Kidney (tissue), 14 donors: ENCODE results near the gene FAF2. TPM values are rescaled to one million over a fixed set of nuclear protein-coding genes. Genes with fewer than 3 reads are reported as not detected.

Experiments used
- DNase-seq, 5 donors: peaks; one replicate each; pipeline ENCODE4 v3.0.0-alpha.2; 2013 to 2020
- FAIRE-seq: peaks from 2 replicates; lab custom pipeline; 2012; peaks lifted over from hg19 to GRCh38; lab: Jason Lieb, UNC
- H3K27ac ChIP-seq, 2 donors: one replicate each; pipeline ENCODE4 v1.7.0; 2013; ENCODE audit warnings: low read depth in 2 of 2, low read length in 2 of 2, inconsistent platforms in 1 of 2
- H3K27me3 ChIP-seq: one replicate; pipeline ENCODE4 v1.7.1; 2013; ENCODE audit warnings: low read length, inconsistent platforms; ENCODE audit not compliant: control insufficient read depth, insufficient read depth
- H3K36me3 ChIP-seq, 3 donors: one replicate each; pipeline versions ENCODE4 v1.7.0 to v1.7.1; 2013; ENCODE audit warnings: low read length in 3 of 3, control low read depth in 1 of 3, inconsistent platforms in 1 of 3; ENCODE audit not compliant: insufficient read depth in 3 of 3, control insufficient read depth in 2 of 3
- H3K4me1 ChIP-seq, 3 donors: one replicate each; pipeline versions ENCODE4 v1.7.0 to v1.7.1; 2013; ENCODE audit warnings: low read length in 3 of 3, inconsistent platforms in 1 of 3, low read depth in 1 of 3; ENCODE audit not compliant: control insufficient read depth in 2 of 3, insufficient read depth in 2 of 3
- H3K4me3 ChIP-seq, 3 donors: one replicate each; pipeline versions ENCODE4 v1.7.0 to v1.8.1; 2013; ENCODE audit warnings: low read length in 3 of 3, control low read depth in 1 of 3, inconsistent platforms in 1 of 3
- H3K9ac ChIP-seq, 3 donors: one replicate each; pipeline versions ENCODE4 v1.7.0 to v1.7.1; 2013; ENCODE audit warnings: low read length in 3 of 3, control low read depth in 1 of 3, inconsistent platforms in 1 of 3
- H3K9me3 ChIP-seq, 3 donors: one replicate each; pipeline versions ENCODE4 v1.7.0 to v1.7.1; 2013; ENCODE audit warnings: low read length in 3 of 3, control low read depth in 1 of 3, inconsistent platforms in 1 of 3; ENCODE audit not compliant: control insufficient read depth in 2 of 3, insufficient read depth in 1 of 3
- intact Hi-C: fragments of 100-400 bp; cut with DNase I; formaldehyde crosslinking; loops from one replicate; pipeline ENCODE4 v1.11.1; 2022
- polyA plus RNA-seq: library from polyadenylated mRNA; stranded (reverse); fragments of 350-450 nt; fragmentation: Illumina TruSeq; extraction: RNeasy Lipid Tissue Mini Kit (QIAGEN cat#74804); gene quantifications from one replicate; pipeline ENCODE4 v1.2.3, GENCODE V29; 2014; ENCODE audit warnings: low read depth, low replicate concordance; ENCODE audit not compliant: insufficient read depth
- total RNA-seq: library from RNA; stranded (reverse); fragmentation: NEBNext Ultra II Directional; extraction: Animal tissue kit (Norgen Biotek cat#: 25700); gene quantifications from one replicate; pipeline ENCODE4 v1.2.1, GENCODE V29; 2021
- TF ChIP-seq, protein P1 (sequence below): IDR thresholded peaks from 3 replicates; pipeline ENCODE4 v1.5.1; 2012; ENCODE audit warnings: mild to moderate bottlenecking, moderate library complexity, borderline replicate concordance; ENCODE audit not compliant: insufficient read depth; ENCODE audit errors: extremely low read depth
- donor health status: control.
- donor health status: control.
- donor health status: control.
- donor health status: control.
- donor health status: control.
- donor health status: DM: yes; HTN: yes; CAD: no.
- donor health status: Normal renal cell carcinoma (clear cell type).

Gene FAF2
- total and polyA plus RNA-seq, 2 donors from 2014 or later = 11.1 to 31.7 TPM

DNA sequence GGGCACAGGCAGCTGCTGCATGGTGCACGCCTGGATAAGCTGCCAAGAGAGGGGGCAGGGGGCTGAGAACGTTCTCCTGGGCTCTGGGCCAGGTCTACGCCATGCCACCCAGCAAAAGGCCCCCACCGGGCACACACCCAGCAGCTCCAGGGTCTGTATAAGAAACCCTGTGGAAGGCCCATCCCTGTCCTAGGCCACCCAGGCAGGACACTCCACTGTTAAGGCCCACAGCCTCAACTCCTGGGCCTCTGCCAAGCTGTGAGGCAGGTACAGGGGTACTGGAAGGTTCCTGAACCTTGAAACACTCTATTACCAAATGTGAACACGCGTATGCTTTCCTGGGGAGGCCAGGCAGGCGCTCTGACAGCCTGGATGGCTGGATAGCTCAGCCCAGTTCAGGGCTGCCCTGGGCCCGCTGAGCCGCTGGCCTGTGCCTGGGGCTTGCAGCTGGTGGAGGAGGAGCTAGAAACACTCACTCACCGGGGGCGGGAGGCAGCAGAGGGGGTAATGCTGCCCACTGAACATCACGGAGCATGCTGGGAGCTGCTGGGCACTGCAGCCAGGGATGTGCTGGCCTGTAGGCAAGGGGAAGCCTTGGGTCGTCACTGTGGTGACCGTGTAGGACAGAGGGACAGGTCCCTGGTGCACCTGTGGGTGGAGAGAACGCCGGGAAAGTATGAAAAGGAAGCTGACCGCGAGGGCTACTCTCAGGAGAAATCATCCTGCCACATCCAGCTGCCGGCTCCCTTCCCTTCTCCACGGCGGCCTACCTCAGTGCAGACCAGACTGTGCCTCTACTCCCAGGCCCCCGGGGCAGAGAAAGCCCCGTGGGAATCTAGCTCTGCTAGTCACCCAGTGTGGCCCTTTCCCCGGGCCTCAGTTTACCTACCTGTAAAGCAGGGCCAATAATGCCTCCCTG lies 83.1 kb downstream of the FAF2 start:
- peak in 2 of 5 donors; percentile 36 to 53 for DNase-seq
- no peak overlapping the region for H3K27ac ChIP-seq
- H3K27me3 ChIP-seq = no peaks in the 10 kb centered on the region
- H3K9ac ChIP-seq = no peak overlapping the region
- intact Hi-C loops = no loop called here
- FAIRE-seq = no peak
- TF ChIP-seq, protein P1, sequence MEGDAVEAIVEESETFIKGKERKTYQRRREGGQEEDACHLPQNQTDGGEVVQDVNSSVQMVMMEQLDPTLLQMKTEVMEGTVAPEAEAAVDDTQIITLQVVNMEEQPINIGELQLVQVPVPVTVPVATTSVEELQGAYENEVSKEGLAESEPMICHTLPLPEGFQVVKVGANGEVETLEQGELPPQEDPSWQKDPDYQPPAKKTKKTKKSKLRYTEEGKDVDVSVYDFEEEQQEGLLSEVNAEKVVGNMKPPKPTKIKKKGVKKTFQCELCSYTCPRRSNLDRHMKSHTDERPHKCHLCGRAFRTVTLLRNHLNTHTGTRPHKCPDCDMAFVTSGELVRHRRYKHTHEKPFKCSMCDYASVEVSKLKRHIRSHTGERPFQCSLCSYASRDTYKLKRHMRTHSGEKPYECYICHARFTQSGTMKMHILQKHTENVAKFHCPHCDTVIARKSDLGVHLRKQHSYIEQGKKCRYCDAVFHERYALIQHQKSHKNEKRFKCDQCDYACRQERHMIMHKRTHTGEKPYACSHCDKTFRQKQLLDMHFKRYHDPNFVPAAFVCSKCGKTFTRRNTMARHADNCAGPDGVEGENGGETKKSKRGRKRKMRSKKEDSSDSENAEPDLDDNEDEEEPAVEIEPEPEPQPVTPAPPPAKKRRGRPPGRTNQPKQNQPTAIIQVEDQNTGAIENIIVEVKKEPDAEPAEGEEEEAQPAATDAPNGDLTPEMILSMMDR = no peak
- H3K36me3 ChIP-seq = peaks cover 0 to 27% (median 15%) of the 10 kb centered on the region in 3 donors
- H3K4me1 ChIP-seq = peaks cover 2 to 30% (median 13%) of the 10 kb centered on the region in 3 donors
- no peaks in the 10 kb centered on the region for H3K9me3 ChIP-seq
- H3K4me3 ChIP-seq = no peak overlapping the region

DNA sequence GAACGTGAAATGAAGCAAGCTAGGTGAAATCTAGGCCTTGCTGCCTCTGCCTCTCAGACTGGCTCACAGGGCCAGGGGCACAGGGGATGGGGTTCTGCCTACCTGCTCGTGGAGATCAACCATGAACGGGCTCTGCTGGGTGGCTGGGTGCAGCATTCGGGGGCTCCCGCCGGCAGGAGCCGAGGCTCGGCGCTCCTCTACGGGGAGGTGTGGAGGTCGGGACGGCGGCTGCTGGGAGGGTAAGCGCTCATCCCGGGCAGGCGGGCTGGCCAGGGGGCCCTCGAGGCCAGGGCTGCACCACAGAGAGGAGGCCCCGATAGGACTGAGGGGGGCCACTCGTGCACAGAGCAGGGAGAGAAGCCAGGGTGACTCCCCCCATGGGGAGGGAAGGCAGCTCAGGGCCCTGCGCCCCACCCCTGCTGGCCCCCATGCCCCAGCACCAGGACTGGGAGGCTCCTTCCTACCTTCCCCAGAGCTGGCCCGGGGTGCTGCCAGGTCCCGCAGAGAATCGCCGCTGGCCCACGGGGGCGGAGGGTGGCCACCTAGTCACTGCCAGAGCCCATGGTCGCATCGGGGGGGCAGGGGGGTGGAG lies 83.8 kb downstream of the FAF2 start:
- Histone ChIP-seq H3K27ac (no peak overlapping the region), H3K27me3 (no peaks in the 10 kb centered on the region)
- intact Hi-C loops = no loop called here

DNA sequence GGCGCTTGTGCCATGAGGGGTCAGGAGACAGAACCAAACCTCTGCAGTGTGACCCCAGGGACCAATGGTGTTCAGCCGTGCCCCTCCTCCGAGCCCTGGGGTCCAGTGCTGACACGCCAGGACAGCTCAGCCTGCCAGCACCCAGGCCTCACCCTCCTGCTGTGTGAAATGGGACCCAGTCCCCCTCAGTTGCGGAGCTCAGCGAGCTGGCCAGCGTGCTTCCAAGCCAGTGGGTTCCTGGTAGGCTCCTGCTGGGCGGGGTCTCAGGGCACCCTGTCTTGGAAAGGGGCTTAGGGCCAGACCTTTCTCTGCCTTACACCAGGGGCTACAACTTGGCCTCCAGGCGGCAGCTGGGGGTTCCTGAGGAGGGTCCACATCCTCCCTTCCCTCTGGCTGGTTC lies 84.6 kb downstream of the FAF2 start:
- H3K27me3 ChIP-seq = no peaks in the 10 kb centered on the region
- H3K9me3 ChIP-seq = no peaks in the 10 kb centered on the region
- H3K36me3 ChIP-seq = peaks cover 0 to 27% (median 12%) of the 10 kb centered on the region in 3 donors
- no peak for DNase-seq
- TF ChIP-seq, protein P1 = no peak
- no peak overlapping the region for H3K4me3 ChIP-seq
- H3K4me1 ChIP-seq = peaks cover 2 to 30% (median 13%) of the 10 kb centered on the region in 3 donors
- H3K27ac ChIP-seq = peak overlapping the region in 1 of 2 donors; percentile 21
- H3K9ac ChIP-seq = no peak overlapping the region
- FAIRE-seq = no peak
- intact Hi-C loops = no loop called here

More for the DNA sequence above, 83.8 kb downstream of the FAF2 start:
- H3K9ac ChIP-seq = no peak overlapping the region
- peaks cover 0 to 27% (median 15%) of the 10 kb centered on the region in 3 donors for H3K36me3 ChIP-seq
- DNase-seq (peak in 1 of 5 donors; percentile 74), FAIRE-seq (no peak)
- no peak overlapping the region for H3K4me3 ChIP-seq
- no peaks in the 10 kb centered on the region for H3K9me3 ChIP-seq
- H3K4me1 ChIP-seq = peaks cover 2 to 30% (median 13%) of the 10 kb centered on the region in 3 donors
- TF ChIP-seq, protein P1 = no peak
